Activated CD8-positive, alpha-beta T cell treated with anti-CD3 and anti-CD28 coated beads for 36 hours (primary cell): ENCODE measurements around the gene TMEM242. TPM values are rescaled to one million over a fixed set of nuclear protein-coding genes. Genes with fewer than 3 reads are reported as not detected.
"Not testable (repeated sequence)": the region's sequence is repeated elsewhere in the genome, so short reads cannot be mapped to it uniquely, and the experiment has no call there.

Experiments
- ATAC-seq: fragments of 200-7000 bp; cut with Tn5 transposase; one replicate; pipeline ENCODE4 v1.10.0; 2021; ENCODE audit warnings: mild to moderate bottlenecking, moderate library complexity
- CTCF ChIA-PET: fragments of 350-600 bp; sonication (Branson Sonifier 250); formaldehyde crosslinking; loops from one replicate; lab custom pipeline; 2021; ENCODE audit warnings: antibody characterized with exemption; lab: Charles Lee
- POLR2A ChIA-PET: fragments of 350-600 bp; sonication (Branson Sonifier 250); formaldehyde crosslinking; loops from one replicate; lab custom pipeline; 2021; ENCODE audit warnings: antibody characterized with exemption; lab: Charles Lee
- DNase-seq: peaks from one replicate; pipeline ENCODE4 v3.0.0-alpha.2; 2020
- H3K27ac Mint-ChIP-seq: one replicate; pipeline ENCODE4 v1.8.0; 2021; ENCODE audit warnings: mild to moderate bottlenecking, mixed read lengths
- H3K27me3 Mint-ChIP-seq: one replicate; pipeline ENCODE4 v1.8.0; 2021; ENCODE audit warnings: mixed read lengths
- H3K36me3 Mint-ChIP-seq: one replicate; pipeline ENCODE4 v1.8.0; 2021; ENCODE audit warnings: low read depth, mixed read lengths
- H3K4me1 Mint-ChIP-seq: one replicate; pipeline ENCODE4 v1.8.0; 2021; ENCODE audit warnings: low read depth, mixed read lengths
- H3K4me3 Mint-ChIP-seq: one replicate; pipeline ENCODE4 v1.8.0; 2021; ENCODE audit warnings: mild to moderate bottlenecking, moderate library complexity, mixed read lengths
- H3K9me3 Mint-ChIP-seq: one replicate; pipeline ENCODE4 v1.8.0; 2021; ENCODE audit warnings: mixed read lengths
- CTCF ChIP-seq: fragments of 200-600 bp; IDR thresholded peaks from one replicate; pipeline ENCODE4 v1.8.0; 2022; ENCODE audit warnings: antibody characterized with exemption, mild to moderate bottlenecking
- intact Hi-C: fragments of 100-400 bp; cut with micrococcal nuclease; formaldehyde crosslinking; loops from one replicate; pipeline ENCODE4 v1.10.0; 2022
- total RNA-seq, 2 experiments: library from RNA; stranded (reverse); gene quantifications; one replicate each; pipeline ENCODE4 v1.2.3, GENCODE V29; 2021

TMEM242 gene
- total RNA-seq, 2 experiments from 2014 or later: 7.8 to 8.0 TPM

- CTCF ChIA-PET: no interaction called here
- TF ChIP-seq CTCF: no peak
- Mint-ChIP-seq H3K9me3 (no peaks in the 10 kb centered on the region), H3K4me3 (no peak overlapping the region), H3K27ac (no peak overlapping the region), H3K36me3 (peaks cover 12% of the 10 kb centered on the region), H3K4me1 (peaks cover 6% of the 10 kb centered on the region), H3K27me3 (no peaks in the 10 kb centered on the region)
- ATAC-seq (no peak), DNase-seq (no peak)
- POLR2A ChIA-PET: no interaction called here
- intact Hi-C loops: loop anchor here (10.0 kb wide), 1 partner anchor 282 kb away; no protein-coding TSS in a partner anchor
Observed at GRCh38 chr6:157312757-157313156, 10.6 kb downstream of the TMEM242 start.

GRCh38 chr6:157310693-157311092 is 12.6 kb downstream of the TMEM242 start:
- H3K4me1 Mint-ChIP-seq, DNase-seq, H3K27me3 Mint-ChIP-seq, POLR2A ChIA-PET, H3K9me3 Mint-ChIP-seq, ATAC-seq, H3K27ac Mint-ChIP-seq, H3K36me3 Mint-ChIP-seq, H3K4me3 Mint-ChIP-seq, CTCF ChIA-PET: not testable (repeated sequence)
- intact Hi-C loops: loop anchor here (10.0 kb wide), 1 partner anchor 284 kb away; no protein-coding TSS in a partner anchor

- no peak for ATAC-seq
- H3K27ac Mint-ChIP-seq: no peak overlapping the region
- H3K27me3 Mint-ChIP-seq: no peaks in the 10 kb centered on the region
- H3K36me3 Mint-ChIP-seq: peaks cover 2% of the 10 kb centered on the region
- CTCF ChIA-PET: interaction anchor here (1.5 kb wide), 1 partner anchor 15 kb away, joined by 5 read pairs; no protein-coding TSS in a partner anchor
- no peak for TF ChIP-seq CTCF
- no peak overlapping the region for H3K4me3 Mint-ChIP-seq
- POLR2A ChIA-PET: no interaction called here
- peaks cover 4% of the 10 kb centered on the region for H3K4me1 Mint-ChIP-seq
- H3K9me3 Mint-ChIP-seq: no peaks in the 10 kb centered on the region
- intact Hi-C loops: no loop called here
- DNase-seq: no peak
Observed at GRCh38 chr6:157307661-157308060, 15.7 kb downstream of the TMEM242 start.

- POLR2A ChIA-PET: interaction anchor here (0.6 kb wide), 1 partner anchor 420 kb away, joined by 3 read pairs; no protein-coding TSS in a partner anchor
- CTCF ChIA-PET: no interaction called here
- Mint-ChIP-seq H3K36me3 (no peaks in the 10 kb centered on the region), H3K9me3 (no peaks in the 10 kb centered on the region), H3K27ac (no peak overlapping the region), H3K27me3 (no peaks in the 10 kb centered on the region), H3K4me3 (no peak overlapping the region), H3K4me1 (peaks cover 4% of the 10 kb centered on the region)
- no peak for ATAC-seq
- no peak for TF ChIP-seq CTCF
- intact Hi-C loops: no loop called here
- no peak for DNase-seq
Observed at GRCh38 chr6:157305670-157306653, 17.4 kb downstream of the TMEM242 start.

DNA sequence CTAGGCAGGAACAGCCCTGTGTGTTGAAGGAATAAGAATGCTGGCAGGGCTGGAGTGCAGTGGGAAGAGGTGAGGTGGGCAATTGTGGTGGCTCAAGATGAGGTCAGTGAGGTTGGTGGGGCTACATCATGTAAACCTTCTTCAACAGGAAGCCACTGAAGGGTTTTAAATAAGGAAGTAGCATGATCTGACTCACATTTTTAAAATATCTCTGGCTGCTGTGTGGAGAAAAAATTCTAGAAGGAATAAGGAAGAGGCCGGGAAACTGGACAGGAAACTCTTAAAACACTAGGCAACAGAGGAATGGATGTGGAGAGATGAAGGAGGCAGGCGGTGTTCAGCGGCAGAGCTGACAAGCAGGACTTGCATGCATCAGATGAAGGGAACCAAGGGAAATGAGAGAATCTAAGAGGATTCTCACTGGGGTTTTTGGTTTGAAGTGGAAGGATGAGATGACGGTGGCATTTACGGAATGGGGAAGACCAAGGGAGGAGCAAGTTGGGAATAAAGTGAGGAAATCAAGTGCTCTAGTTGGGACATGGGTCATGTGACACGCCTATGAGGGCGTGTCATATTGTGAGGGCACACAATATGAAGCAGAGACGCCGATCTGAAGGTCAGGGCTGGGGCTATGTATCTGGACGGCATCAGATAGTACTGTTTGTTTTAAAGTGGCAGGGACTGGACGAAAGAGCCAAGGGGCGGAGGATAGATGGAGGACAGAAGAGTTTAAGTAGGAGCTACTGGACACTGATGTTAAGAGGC is 18.2 kb downstream of the TMEM242 start:
- intact Hi-C loops: no loop called here
- Mint-ChIP-seq H3K27ac (no peak overlapping the region), H3K4me1 (peaks cover 4% of the 10 kb centered on the region), H3K36me3 (no peaks in the 10 kb centered on the region), H3K9me3 (no peaks in the 10 kb centered on the region), H3K4me3 (no peak overlapping the region), H3K27me3 (no peaks in the 10 kb centered on the region)
- ChIA-PET CTCF (interaction anchor here (1.4 kb wide), 1 partner anchor 11 kb away, joined by 4 read pairs; no protein-coding TSS in a partner anchor), POLR2A (interaction anchor here (0.6 kb wide), 1 partner anchor 421 kb away, joined by 3 read pairs; no protein-coding TSS in a partner anchor)
- TF ChIP-seq CTCF: no peak
- ATAC-seq (no peak), DNase-seq (no peak)
